K562 (cell line): ENCODE results near the gene EDDM3A. TPM values are rescaled to one million over a fixed set of nuclear protein-coding genes. Genes with fewer than 3 reads are reported as not detected.

Experiments
- ATAC-seq: fragments of 200-7000 bp; cut with Tn5 transposase; 3 replicates; pipeline ENCODE4 v1.9.1; 2020; ENCODE audit warnings: moderate library complexity
- BruUV-seq: library from RNA; stranded (reverse); fragments of 400-500 nt; replicated peaks from 2 replicates; lab custom pipeline; 2021; lab: Mats Ljungman, UMichigan
- CTCF ChIA-PET: fragments of 300-600 bp; formaldehyde crosslinking; extraction: SDS; loops from one replicate; lab custom pipeline; 2021; ENCODE audit warnings: low intra/inter-chr PET ratio; lab: Yijun Ruan, JAX
- POLR2A ChIA-PET: fragments of 300-600, 350-650 bp; sonication (Branson Sonifier 250); formaldehyde crosslinking; extraction: SDS; loops from one replicate; lab custom pipeline; 2021; ENCODE audit warnings: antibody characterized with exemption, inconsistent platforms; lab: Yijun Ruan, JAX
- DNase-seq, 4 experiments: peaks; one replicate each; pipeline versions ENCODE4 v3.0.0 to v3.0.0-alpha.2; 2011 to 2018; ENCODE audit warnings: low spot score in 3 of 4, mixed read lengths in 3 of 4; ENCODE audit errors: extremely low read depth in 1 of 4
- FAIRE-seq: peaks from 2 replicates; lab custom pipeline; 2011; peaks lifted over from hg19 to GRCh38; lab: Jason Lieb, UNC
- H2AFZ ChIP-seq: 2 replicates; pipeline ENCODE4 v1.6.0; 2011; ENCODE audit warnings: low read depth, low read length, control low read depth, inconsistent platforms
- H3K27ac ChIP-seq: fragments of 200-600 bp; 3 replicates; pipeline ENCODE4 v1.8.0; 2011; ENCODE audit warnings: low read depth, mild to moderate bottlenecking, control low read depth, inconsistent platforms, low read length, moderate library complexity, mixed read lengths; ENCODE audit errors: extremely low read depth
- H3K27me3 ChIP-seq, 2 experiments: fragments of 300-600 bp in 1 of 2; 2 replicates in 1 of 2; 3 replicates in 1 of 2; pipeline versions ENCODE4 v1.6.0 to v1.8.0; 2011; ENCODE audit warnings: inconsistent platforms in 2 of 2, low read length in 2 of 2, mild to moderate bottlenecking in 1 of 2, mixed read lengths in 1 of 2, moderate library complexity in 1 of 2; ENCODE audit not compliant: control insufficient read depth in 2 of 2, insufficient read depth in 2 of 2
- H3K36me3 ChIP-seq: fragments of 300-600 bp; 3 replicates; pipeline ENCODE4 v1.8.0; 2011; ENCODE audit warnings: mild to moderate bottlenecking, low read length, inconsistent platforms; ENCODE audit not compliant: control insufficient read depth, insufficient read depth
- H3K4me1 ChIP-seq, 2 experiments: fragments of 200-600 bp in 1 of 2; replicated peaks in 1 of 2; 2 replicates in 1 of 2; 3 replicates in 1 of 2; pipeline versions ENCODE4 v1.5.1 to v1.8.0; 2011; ENCODE audit warnings: inconsistent platforms in 2 of 2, low read length in 2 of 2, mild to moderate bottlenecking in 1 of 2, mixed read lengths in 1 of 2, moderate library complexity in 1 of 2; ENCODE audit not compliant: control insufficient read depth in 2 of 2, insufficient read depth in 2 of 2
- H3K4me2 ChIP-seq: 2 replicates; pipeline ENCODE4 v1.6.1; 2011; ENCODE audit warnings: low read length, control low read depth, inconsistent platforms, mixed read lengths; ENCODE audit not compliant: insufficient read depth
- H3K4me3 ChIP-seq: fragments of 200-600 bp; sonication (generic), shearing (Covaris generic); 2 replicates; pipeline ENCODE4 v1.5.1; 2016; ENCODE audit warnings: control low read depth, inconsistent platforms
- H3K79me2 ChIP-seq: fragments of 200-600 bp; 3 replicates; pipeline ENCODE4 v1.8.0; 2011; ENCODE audit warnings: low read length, inconsistent platforms; ENCODE audit not compliant: control insufficient read depth, insufficient read depth
- H3K9ac ChIP-seq, 2 experiments: 2 replicates each; pipeline versions ENCODE4 v1.6.0 to v1.6.1; 2011; ENCODE audit warnings: low read depth in 2 of 2, low read length in 2 of 2, control low read depth in 1 of 2, inconsistent platforms in 1 of 2, mild to moderate bottlenecking in 1 of 2, mixed read lengths in 1 of 2; ENCODE audit not compliant: insufficient read depth in 1 of 2
- H3K9me1 ChIP-seq: one replicate; pipeline ENCODE4 v1.6.0; 2011; ENCODE audit warnings: inconsistent platforms, mild to moderate bottlenecking, low read length, moderate library complexity; ENCODE audit not compliant: control insufficient read depth, insufficient read depth
- H3K9me3 ChIP-seq: replicated peaks from 2 replicates; pipeline ENCODE4 v1.5.1; 2011; ENCODE audit warnings: low read depth, low read length, inconsistent platforms; ENCODE audit not compliant: control insufficient read depth, insufficient read depth
- H4K20me1 ChIP-seq: replicated peaks from 2 replicates; pipeline ENCODE4 v1.6.1; 2011; ENCODE audit warnings: low read length, inconsistent platforms, mixed read lengths; ENCODE audit not compliant: control insufficient read depth, insufficient read depth
- CBX3 ChIP-seq, 2 experiments: IDR thresholded peaks; 1 replicate in 1 of 2; 2 replicates in 1 of 2; pipeline ENCODE4 v1.6.1; 2012; ENCODE audit warnings: inconsistent platforms in 2 of 2, low read length in 2 of 2, borderline replicate concordance in 1 of 2, control low read depth in 1 of 2
- HNRNPL ChIP-seq: fragments of 200-400 bp; formaldehyde crosslinking; IDR thresholded peaks from 2 replicates; pipeline ENCODE4 v1.6.1; 2017; ENCODE audit warnings: low read depth, mild to moderate bottlenecking, low read length
- HNRNPUL1 ChIP-seq: fragments of 200-400 bp; formaldehyde crosslinking; IDR thresholded peaks from 2 replicates; pipeline ENCODE4 v1.6.1; 2017; ENCODE audit warnings: low read length
- KDM5B ChIP-seq: fragments of 200-600 bp; sonication (generic); IDR thresholded peaks from 2 replicates; pipeline ENCODE4 v1.6.1; 2012; ENCODE audit warnings: low read depth, mild to moderate bottlenecking, moderate library complexity, low read length, control low read depth, inconsistent platforms; ENCODE audit not compliant: insufficient replicate concordance
- NCOA6 ChIP-seq: fragments of 450-650 bp; IDR thresholded peaks from 2 replicates; pipeline ENCODE4 v1.6.1; 2017; ENCODE audit warnings: mild to moderate bottlenecking
- NR3C1 ChIP-seq: sonication (generic); formaldehyde crosslinking; IDR thresholded peaks from 2 replicates; pipeline ENCODE4 v1.8.1; 2022; ENCODE audit warnings: missing genetic modification reagents
- RBM25 ChIP-seq: fragments of 200-400 bp; formaldehyde crosslinking; IDR thresholded peaks from 2 replicates; pipeline ENCODE4 v1.6.1; 2018; ENCODE audit warnings: low read length, low read depth, moderate library complexity; ENCODE audit not compliant: severe bottlenecking
- SOX6 ChIP-seq: fragments of 450-650 bp; IDR thresholded peaks from 2 replicates; pipeline ENCODE4 v1.6.1; 2014; ENCODE audit warnings: mild to moderate bottlenecking
- ZNF766 ChIP-seq: fragments of 200-800 bp; sonication (Bioruptor generic); conservative IDR thresholded peaks from 2 replicates; pipeline ENCODE4 v1.6.1; 2016; ENCODE audit warnings: missing genetic modification characterization, missing compliant biosample characterization
- whole genome bisulfite sequencing: fragments of 100-300 bp; shearing (Covaris generic); methylation state at CpG from one replicate; pipeline ENCODE4 v1.1.6; 2016; ENCODE audit warnings: low coverage, mixed read lengths; ENCODE audit not compliant: insufficient coverage; ENCODE audit errors: missing lambda C conversion rate; 5-methylcytosine and 5-hydroxymethylcytosine counted together
- in situ Hi-C: fragments of 300-500 bp; cut with MboI; formaldehyde crosslinking; loops from 4 replicates; pipeline ENCODE4 v1.15.0; 2018; ENCODE audit warnings: inconsistent platforms, mixed read lengths
- intact Hi-C: fragments of 100-400 bp; cut with micrococcal nuclease; formaldehyde crosslinking; loops from 2 replicates; pipeline ENCODE4 v1.14.2; 2022
- polyA plus RNA-seq, 8 experiments: library from polyadenylated mRNA; depleted of rRNA in 4 of 8; stranded (reverse) in 5 of 8; unstranded in 3 of 8; fragments of >200 nt; fragmentation: Nextera tagmentation in 2 of 8; fragmentation: Illumina TruSeq in 1 of 8; extraction: Ambion mirVana in 2 of 8; extraction: Trizol in 1 of 8; gene quantifications; 2 replicates each; pipeline versions ENCODE4 v1.2.1 to v1.2.3, GENCODE V29; 2011 to 2014; ENCODE audit warnings: inconsistent platforms in 1 of 8, missing spikeins in 1 of 8
- total RNA-seq, 7 experiments: library from RNA; depleted of rRNA in 6 of 7; stranded (reverse); fragments of >200 nt in 6 of 7; fragmentation: Illumina TruSeq in 2 of 7; extraction: Trizol in 2 of 7; gene quantifications; 2 replicates each; pipeline versions ENCODE4 v1.2.1 to v1.2.3, GENCODE V29; 2011 to 2021; ENCODE audit warnings: low replicate concordance in 1 of 7
- TF ChIP-seq, protein P1 (sequence below), 2 experiments: IDR thresholded peaks; 2 replicates each; pipeline ENCODE4 v1.6.1; 2012; ENCODE audit warnings: improper control_type of control experiment in 2 of 2, low read depth in 2 of 2, low read length in 2 of 2, borderline replicate concordance in 1 of 2
- TF ChIP-seq, protein P2 (sequence below): fragments of 450-650 bp; formaldehyde crosslinking; conservative IDR thresholded peaks from 2 replicates; pipeline ENCODE4 v1.4.0; 2022; ENCODE audit warnings: mild to moderate bottlenecking, missing genetic modification characterization

The EDDM3A gene
- total and polyA plus RNA-seq, 9 of the 15 experiments (the other 6 are each of a cell fraction or from before 2014, with no cell fraction given), result not detected

DNA sequence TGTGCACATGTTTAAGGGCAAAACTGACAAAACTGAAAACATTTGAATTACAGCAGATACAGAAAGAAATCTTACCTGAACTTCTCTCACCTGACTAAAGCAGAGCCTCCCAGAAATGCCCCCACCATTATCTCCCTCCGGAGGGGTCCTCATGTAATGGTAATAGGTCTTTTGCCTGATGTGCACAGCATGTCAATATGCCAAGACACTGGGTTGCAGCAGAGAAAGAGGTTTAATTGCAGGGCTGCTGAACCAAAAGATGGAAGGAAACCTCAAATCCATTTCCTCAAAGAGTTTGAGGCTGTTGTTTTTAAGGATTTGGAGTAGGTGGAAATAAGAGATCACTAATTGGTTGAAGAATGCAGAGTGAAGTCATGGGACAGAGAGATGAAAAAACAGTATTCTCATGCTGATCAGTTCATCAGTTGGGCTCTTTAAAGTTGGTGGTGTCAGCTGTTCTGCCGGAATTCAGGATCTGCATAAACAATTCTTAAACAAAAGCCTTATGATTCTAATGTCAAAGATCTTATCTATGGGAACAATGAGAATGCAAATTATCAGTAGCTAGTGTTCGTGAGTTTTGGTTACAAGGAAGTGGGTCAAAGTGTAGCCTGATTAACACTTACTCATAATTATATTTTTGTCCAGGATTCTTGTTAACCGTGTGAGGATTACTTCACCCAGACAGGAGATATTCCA is 38.9 kb upstream of the EDDM3A start:
- Histone ChIP-seq H3K4me3 (no peak overlapping the region), H4K20me1 (no peaks in the 10 kb centered on the region), H3K4me1 (peaks cover 0 to 2% of the 10 kb centered on the region in 2 experiments; a peak in 2 of 5 replicates), H3K27me3 (peaks cover 0 to 5% of the 10 kb centered on the region in 2 experiments; a peak in 1 of 5 replicates), H3K9ac (no peak overlapping the region), H3K4me2 (no peak overlapping the region), H3K27ac (no peak overlapping the region), H3K36me3 (no peaks in the 10 kb centered on the region), H3K79me2 (no peaks in the 10 kb centered on the region), H2AFZ (no peak overlapping the region), H3K9me1 (no peaks in the 10 kb centered on the region), H3K9me3 (no peaks in the 10 kb centered on the region)
- no TSS peak for BruUV-seq
- FAIRE-seq, result no peak
- no peak for DNase-seq
- no peak for ATAC-seq
- intact Hi-C loops (no loop called here), in situ Hi-C loops (loop anchor here (25.0 kb wide), 1 partner anchor 255 kb away; the partner anchor contains the start of gene RNASE2)
- ChIA-PET POLR2A (interaction anchor here (1.1 kb wide), 1 partner anchor 11 kb away, joined by 3 read pairs; no protein-coding TSS in a partner anchor), CTCF (no interaction called here)
- WGBS, result 0% methylated on average over 4 of the region's 4 CpGs
- no peak for TF ChIP-seq HNRNPL
- peak; percentile 50; the same call in 1 of the 2 replicates for TF ChIP-seq SOX6
- peak; percentile 88 for TF ChIP-seq ZNF766 (CRISPR knock-in tag)

DNA sequence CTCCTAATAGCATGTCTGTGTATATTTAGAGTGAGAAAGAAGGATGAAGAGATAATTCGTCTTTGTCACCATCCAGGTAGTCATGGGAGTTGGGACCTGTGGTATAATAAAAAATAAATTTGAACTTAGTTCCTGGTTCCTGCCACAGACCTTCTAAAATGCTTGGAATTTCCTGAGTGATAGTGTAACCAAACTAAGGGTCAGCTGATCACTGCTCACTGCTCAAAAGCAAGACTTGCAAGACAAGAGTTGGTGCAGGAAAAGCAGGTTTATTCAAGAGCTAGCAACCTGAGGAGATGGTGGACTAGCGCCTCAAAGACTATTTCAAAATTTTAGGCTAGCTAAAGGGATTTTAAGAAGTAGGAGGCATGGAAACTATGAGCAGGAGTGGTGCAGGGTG is 38.1 kb upstream of the EDDM3A start:
- H2AFZ ChIP-seq, result no peak overlapping the region
- H3K9me3 ChIP-seq, result no peaks in the 10 kb centered on the region
- ChIA-PET POLR2A (interaction anchor here (1.1 kb wide), 2 partner anchors 10 to 17 kb away, joined by 3 read pairs; no protein-coding TSS in a partner anchor), CTCF (no interaction called here)
- BruUV-seq, result no TSS peak
- H4K20me1 ChIP-seq, result no peaks in the 10 kb centered on the region
- H3K4me2 ChIP-seq, result no peak overlapping the region
- no peak overlapping the region for H3K27ac ChIP-seq
- no peaks in the 10 kb centered on the region for H3K79me2 ChIP-seq
- H3K36me3 ChIP-seq, result no peaks in the 10 kb centered on the region
- ATAC-seq, result no peak
- intact Hi-C loops (no loop called here), in situ Hi-C loops (loop anchor here (25.0 kb wide), 1 partner anchor 255 kb away; the partner anchor contains the start of gene RNASE2)
- no peak for FAIRE-seq
- peaks cover 0 to 5% of the 10 kb centered on the region in 2 experiments; a peak in 1 of 5 replicates for H3K27me3 ChIP-seq
- 0% methylated on average over 2 of the region's 2 CpGs for whole genome bisulfite sequencing
- DNase-seq, result no peak
- H3K4me1 ChIP-seq, result peaks cover 0 to 2% of the 10 kb centered on the region in 2 experiments; a peak in 3 of 5 replicates
- no peaks in the 10 kb centered on the region for H3K9me1 ChIP-seq
- H3K4me3 ChIP-seq, result no peak overlapping the region
- H3K9ac ChIP-seq, result no peak overlapping the region
- TF ChIP-seq, protein P1, sequence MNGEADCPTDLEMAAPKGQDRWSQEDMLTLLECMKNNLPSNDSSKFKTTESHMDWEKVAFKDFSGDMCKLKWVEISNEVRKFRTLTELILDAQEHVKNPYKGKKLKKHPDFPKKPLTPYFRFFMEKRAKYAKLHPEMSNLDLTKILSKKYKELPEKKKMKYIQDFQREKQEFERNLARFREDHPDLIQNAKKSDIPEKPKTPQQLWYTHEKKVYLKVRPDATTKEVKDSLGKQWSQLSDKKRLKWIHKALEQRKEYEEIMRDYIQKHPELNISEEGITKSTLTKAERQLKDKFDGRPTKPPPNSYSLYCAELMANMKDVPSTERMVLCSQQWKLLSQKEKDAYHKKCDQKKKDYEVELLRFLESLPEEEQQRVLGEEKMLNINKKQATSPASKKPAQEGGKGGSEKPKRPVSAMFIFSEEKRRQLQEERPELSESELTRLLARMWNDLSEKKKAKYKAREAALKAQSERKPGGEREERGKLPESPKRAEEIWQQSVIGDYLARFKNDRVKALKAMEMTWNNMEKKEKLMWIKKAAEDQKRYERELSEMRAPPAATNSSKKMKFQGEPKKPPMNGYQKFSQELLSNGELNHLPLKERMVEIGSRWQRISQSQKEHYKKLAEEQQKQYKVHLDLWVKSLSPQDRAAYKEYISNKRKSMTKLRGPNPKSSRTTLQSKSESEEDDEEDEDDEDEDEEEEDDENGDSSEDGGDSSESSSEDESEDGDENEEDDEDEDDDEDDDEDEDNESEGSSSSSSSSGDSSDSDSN (IDR thresholded peaks at IDR 0.05; ENCODE audit: borderline replicate concordance in 1 of 2, low read depth in 2 of 2, low read length in 2 of 2), result no peak
- no peak for TF ChIP-seq NCOA6
- TF ChIP-seq NR3C1 (CRISPR knock-in tag), result no peak
- no peak for TF ChIP-seq RBM25
- TF ChIP-seq HNRNPUL1, result no peak
- TF ChIP-seq KDM5B, result no peak
- TF ChIP-seq, protein P2, sequence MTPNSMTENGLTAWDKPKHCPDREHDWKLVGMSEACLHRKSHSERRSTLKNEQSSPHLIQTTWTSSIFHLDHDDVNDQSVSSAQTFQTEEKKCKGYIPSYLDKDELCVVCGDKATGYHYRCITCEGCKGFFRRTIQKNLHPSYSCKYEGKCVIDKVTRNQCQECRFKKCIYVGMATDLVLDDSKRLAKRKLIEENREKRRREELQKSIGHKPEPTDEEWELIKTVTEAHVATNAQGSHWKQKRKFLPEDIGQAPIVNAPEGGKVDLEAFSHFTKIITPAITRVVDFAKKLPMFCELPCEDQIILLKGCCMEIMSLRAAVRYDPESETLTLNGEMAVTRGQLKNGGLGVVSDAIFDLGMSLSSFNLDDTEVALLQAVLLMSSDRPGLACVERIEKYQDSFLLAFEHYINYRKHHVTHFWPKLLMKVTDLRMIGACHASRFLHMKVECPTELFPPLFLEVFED (CRISPR knock-in tag), result no peak
- no peak for TF ChIP-seq CBX3 (IDR thresholded peaks at IDR 0.05; ENCODE audit: borderline replicate concordance in 1 of 2, low read length in 2 of 2)
